K562 (cell line): Measurements from ENCODE around the gene KLHL22. TPM values are rescaled to one million over a fixed set of nuclear protein-coding genes. Genes with fewer than 3 reads are reported as not detected.
A peak's percentile ranks its signal among the peaks of the same experiment; 100 is the strongest.

ENCODE experiments used
- ATF3 ChIP-seq, 2 experiments: fragments of 450-650 bp in 1 of 2; sonication (generic) in 1 of 2; formaldehyde crosslinking in 1 of 2; IDR thresholded peaks in 1 of 2; conservative IDR thresholded peaks in 1 of 2; 2 replicates each; pipeline versions ENCODE4 v1.6.1 to v1.8.1; 2016 to 2023; ENCODE audit warnings: mild to moderate bottlenecking in 2 of 2, moderate library complexity in 2 of 2, inconsistent platforms in 1 of 2, missing genetic modification reagents in 1 of 2
- CC2D1A ChIP-seq: fragments of 450-650 bp; IDR thresholded peaks from 2 replicates; pipeline ENCODE4 v1.6.1; 2017; ENCODE audit warnings: mild to moderate bottlenecking
- ETV6 ChIP-seq, 3 experiments: fragments of 150-350 bp in 1 of 3; sonication (generic) in 1 of 3; formaldehyde crosslinking in 1 of 3; IDR thresholded peaks; 2 replicates each; pipeline versions ENCODE4 v1.6.1 to v1.8.0; 2014 to 2022; ENCODE audit warnings: borderline replicate concordance in 2 of 3, low read depth in 2 of 3, antibody characterized with exemption in 1 of 3, low read length in 1 of 3, mild to moderate bottlenecking in 1 of 3, missing genetic modification reagents in 1 of 3
- GTF2B ChIP-seq: IDR thresholded peaks from 2 replicates; pipeline ENCODE4 v1.6.1; 2011; ENCODE audit not compliant: insufficient read length; ENCODE audit errors: extremely low read depth
- NR2F6 ChIP-seq: fragments of 450-650 bp; formaldehyde crosslinking; IDR thresholded peaks from 2 replicates; pipeline ENCODE4 v1.4.0; 2020; ENCODE audit warnings: mild to moderate bottlenecking
- POLR2G ChIP-seq: fragments of 200-400 bp; formaldehyde crosslinking; IDR thresholded peaks from 2 replicates; pipeline ENCODE4 v1.6.1; 2017; ENCODE audit warnings: low read depth, mild to moderate bottlenecking, antibody characterized with exemption, low read length, moderate library complexity
- SIRT6 ChIP-seq: IDR thresholded peaks from one replicate; pipeline ENCODE4 v1.6.1; 2012; ENCODE audit warnings: low read depth, mild to moderate bottlenecking, control low read depth, inconsistent platforms, low read length, moderate library complexity
- SRSF7 ChIP-seq: fragments of 200-400 bp; formaldehyde crosslinking; optimal IDR thresholded peaks from 2 replicates; pipeline ENCODE3; 2017; ENCODE audit warnings: mild to moderate bottlenecking, low read depth, low read length
- ZKSCAN1 ChIP-seq: fragments of 150-350 bp; IDR thresholded peaks from 2 replicates; pipeline ENCODE4 v1.6.1; 2016; ENCODE audit warnings: low read depth, low read length
- ZNF121 ChIP-seq: sonication (generic); formaldehyde crosslinking; conservative IDR thresholded peaks from 2 replicates; pipeline ENCODE4 v1.8.0; 2022; ENCODE audit warnings: missing genetic modification reagents
- ZNF143 ChIP-seq: sonication (generic); formaldehyde crosslinking; IDR thresholded peaks from 2 replicates; pipeline ENCODE4 v1.9.0; 2022; ENCODE audit warnings: mild to moderate bottlenecking, missing genetic modification reagents
- ZNF318 ChIP-seq, 2 experiments: fragments of 450-650 bp; IDR thresholded peaks; 2 replicates each; pipeline ENCODE4 v1.6.1; 2016; ENCODE audit warnings: mild to moderate bottlenecking in 2 of 2, borderline replicate concordance in 1 of 2, low read depth in 1 of 2, moderate library complexity in 1 of 2
- ZNF699 ChIP-seq: fragments of 250-450 bp; sonication (Bioruptor Pico); IDR thresholded peaks from 2 replicates; pipeline ENCODE4 v1.8.0; 2021; ENCODE audit warnings: mild to moderate bottlenecking, moderate library complexity; ENCODE audit not compliant: insufficient replicate concordance
- polyA plus RNA-seq, 8 experiments: library from polyadenylated mRNA; depleted of rRNA in 4 of 8; stranded (reverse) in 5 of 8; unstranded in 3 of 8; fragments of >200 nt; fragmentation: Nextera tagmentation in 2 of 8; fragmentation: Illumina TruSeq in 1 of 8; extraction: Ambion mirVana in 2 of 8; extraction: Trizol in 1 of 8; gene quantifications; 2 replicates each; pipeline versions ENCODE4 v1.2.1 to v1.2.3, GENCODE V29; 2011 to 2014; ENCODE audit warnings: inconsistent platforms in 1 of 8, missing spikeins in 1 of 8
- total RNA-seq, 7 experiments: library from RNA; depleted of rRNA in 6 of 7; stranded (reverse); fragments of >200 nt in 6 of 7; fragmentation: Illumina TruSeq in 2 of 7; extraction: Trizol in 2 of 7; gene quantifications; 2 replicates each; pipeline versions ENCODE4 v1.2.1 to v1.2.3, GENCODE V29; 2011 to 2021; ENCODE audit warnings: low replicate concordance in 1 of 7
- TF ChIP-seq, protein P1 (sequence below): fragments of 250-450 bp; sonication (Bioruptor Pico); IDR thresholded peaks from 2 replicates; pipeline ENCODE4 v1.8.0; 2022; ENCODE audit warnings: inconsistent platforms

The KLHL22 gene
- total and polyA plus RNA-seq, 9 of the 15 experiments (the other 6 are each of a cell fraction or from before 2014, with no cell fraction given): 1.3 to 25.6 (median 15.2) TPM

GRCh38 chr22:20533095-20533878 is 37.7 kb upstream of the KLHL22 start (continued):
- TF ChIP-seq, protein P1, sequence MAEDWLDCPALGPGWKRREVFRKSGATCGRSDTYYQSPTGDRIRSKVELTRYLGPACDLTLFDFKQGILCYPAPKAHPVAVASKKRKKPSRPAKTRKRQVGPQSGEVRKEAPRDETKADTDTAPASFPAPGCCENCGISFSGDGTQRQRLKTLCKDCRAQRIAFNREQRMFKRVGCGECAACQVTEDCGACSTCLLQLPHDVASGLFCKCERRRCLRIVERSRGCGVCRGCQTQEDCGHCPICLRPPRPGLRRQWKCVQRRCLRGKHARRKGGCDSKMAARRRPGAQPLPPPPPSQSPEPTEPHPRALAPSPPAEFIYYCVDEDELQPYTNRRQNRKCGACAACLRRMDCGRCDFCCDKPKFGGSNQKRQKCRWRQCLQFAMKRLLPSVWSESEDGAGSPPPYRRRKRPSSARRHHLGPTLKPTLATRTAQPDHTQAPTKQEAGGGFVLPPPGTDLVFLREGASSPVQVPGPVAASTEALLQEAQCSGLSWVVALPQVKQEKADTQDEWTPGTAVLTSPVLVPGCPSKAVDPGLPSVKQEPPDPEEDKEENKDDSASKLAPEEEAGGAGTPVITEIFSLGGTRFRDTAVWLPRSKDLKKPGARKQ (CRISPR knock-in tag): no peak
- TF ChIP-seq POLR2G (peak; percentile 50; the same call in 1 of the 2 replicates), ZNF318 (IDR thresholded peaks at IDR 0.05; ENCODE audit: borderline replicate concordance in 1 of 2, low read depth in 1 of 2) (no peak), ZKSCAN1 (no peak), ETV6 (IDR thresholded peaks at IDR 0.05; ENCODE audit: borderline replicate concordance in 1 of 2, low read depth in 2 of 2, low read length in 1 of 2) (no peak), ETV6 (CRISPR knock-in tag; IDR thresholded peaks at IDR 0.05; ENCODE audit: borderline replicate concordance) (no peak), ATF3 (IDR thresholded peaks at IDR 0.05) (no peak), ATF3 (CRISPR knock-in tag; conservative IDR thresholded peaks at IDR 0.05) (no peak), ZNF143 (CRISPR knock-in tag) (0 out of 2 replicates have a peak, but pooled peaks have one; percentile 43), GTF2B (no peak), NR2F6 (CRISPR knock-in tag) (no peak), SRSF7 (no peak), SIRT6 (no peak), ZNF121 (no peak), CC2D1A (no peak), ZNF699 (no peak)
